OCI-M2 (cell line): ENCODE results near the gene F12.

Experiments used
- DNase-seq: peaks from one replicate; lab custom pipeline; 2025; ENCODE audit not compliant: unreplicated experiment; lab: John Stamatoyannopoulos, UW

F12 gene

GRCh38 chr5:177446200-177447065, 37.1 kb upstream of the F12 start, which contains the start of gene PRR7:
PRR7 (plus strand) TSS chr5:177446814; CDS start chr5:177455068, 8,254 bp downstream.
- no peak for DNase-seq

- DNase-seq, result no peak
Observed at GRCh38 chr5:177445917-177446199, 36.5 kb upstream of the F12 start.

- no peak for DNase-seq
Observed at GRCh38 chr5:177445052-177445916, 35.9 kb upstream of the F12 start.

- DNase-seq, result no peak
Observed at GRCh38 chr5:177444106-177445051, 35.0 kb upstream of the F12 start.

GRCh38 chr5:177443144-177443983, 34.0 kb upstream of the F12 start:
- no peak for DNase-seq

- DNase-seq, result no peak
Observed at GRCh38 chr5:177442066-177442826, 32.9 kb upstream of the F12 start.

- no peak for DNase-seq
Observed at GRCh38 chr5:177440990-177441780, 31.8 kb upstream of the F12 start.

GRCh38 chr5:177440211-177440989, 31.0 kb upstream of the F12 start:
- no peak for DNase-seq

- no peak for DNase-seq
Observed at GRCh38 chr5:177439518-177440053, 30.2 kb upstream of the F12 start.

- no peak for DNase-seq
Observed at GRCh38 chr5:177438468-177438867, 29.1 kb upstream of the F12 start.

GRCh38 chr5:177437623-177438022, 28.3 kb upstream of the F12 start:
- no peak for DNase-seq

GRCh38 chr5:177435847-177436536, 26.6 kb upstream of the F12 start:
- no peak for DNase-seq

GRCh38 chr5:177434942-177435738, 25.8 kb upstream of the F12 start:
- DNase-seq, result no peak

GRCh38 chr5:177434437-177434836, 25.1 kb upstream of the F12 start:
- no peak for DNase-seq

GRCh38 chr5:177433658-177434217, 24.4 kb upstream of the F12 start:
- DNase-seq, result no peak
